HG02970 (cell line): ENCODE measurements around the gene TMEM63B.
"Not testable (repeated sequence)": the region's sequence is repeated elsewhere in the genome, so short reads cannot be mapped to it uniquely, and the experiment has no call there.

Experiments used
- ATAC-seq: cut with Tn5 transposase; IDR thresholded peaks from one replicate; pipeline ENCODE4 v1.9.1; 2021; ENCODE audit warnings: mild to moderate bottlenecking, moderate library complexity, moderate number of reproducible peaks; ENCODE audit not compliant: unreplicated experiment, low FRiP score

The TMEM63B gene

GRCh38 chr6:44166116-44166515, 38.8 kb downstream of the TMEM63B start:
- ATAC-seq = no peak

GRCh38 chr6:44166591-44167184, 39.3 kb downstream of the TMEM63B start:
- no peak for ATAC-seq

GRCh38 chr6:44167567-44167966, 40.2 kb downstream of the TMEM63B start:
- ATAC-seq = no peak

GRCh38 chr6:44169154-44169553, 41.8 kb downstream of the TMEM63B start:
- no peak for ATAC-seq

GRCh38 chr6:44169886-44170570, 42.7 kb downstream of the TMEM63B start:
- ATAC-seq = no peak

GRCh38 chr6:44171899-44172546, 44.7 kb downstream of the TMEM63B start:
- ATAC-seq = no peak

- no peak for ATAC-seq
These were observed 45.6 kb downstream of the TMEM63B start for GRCh38 chr6:44172731-44173500.

GRCh38 chr6:44176130-44176761, 48.9 kb downstream of the TMEM63B start:
- no peak for ATAC-seq

GRCh38 chr6:44176762-44177509, 49.6 kb downstream of the TMEM63B start:
- no peak for ATAC-seq

GRCh38 chr6:44177691-44178423, 50.5 kb downstream of the TMEM63B start:
- ATAC-seq = no peak

GRCh38 chr6:44178424-44179071, 51.2 kb downstream of the TMEM63B start:
- ATAC-seq = no peak

- no peak for ATAC-seq
These were observed 51.8 kb downstream of the TMEM63B start for GRCh38 chr6:44179072-44179536.

GRCh38 chr6:44179648-44180047, 52.3 kb downstream of the TMEM63B start:
- no peak for ATAC-seq

- ATAC-seq = no peak
These were observed 53.1 kb downstream of the TMEM63B start for GRCh38 chr6:44180406-44180805.

- ATAC-seq = no peak
These were observed 53.5 kb downstream of the TMEM63B start for GRCh38 chr6:44180886-44181285.

- not testable (repeated sequence) for ATAC-seq
These were observed 54.4 kb downstream of the TMEM63B start for GRCh38 chr6:44181784-44182183.

- ATAC-seq = no peak
These were observed 55.6 kb downstream of the TMEM63B start for GRCh38 chr6:44182911-44183390.

- ATAC-seq = no peak
These were observed 56.4 kb downstream of the TMEM63B start for GRCh38 chr6:44183783-44184182.
